HG03378 (cell line): ENCODE data around the gene BAZ2A.
"Not testable (repeated sequence)": the region's sequence is repeated elsewhere in the genome, so short reads cannot be mapped to it uniquely, and the experiment has no call there.

Experiments
- ATAC-seq: cut with Tn5 transposase; IDR thresholded peaks from one replicate; pipeline ENCODE4 v1.9.1; 2021; ENCODE audit warnings: mild to moderate bottlenecking, moderate library complexity; ENCODE audit not compliant: unreplicated experiment

The BAZ2A gene

DNA sequence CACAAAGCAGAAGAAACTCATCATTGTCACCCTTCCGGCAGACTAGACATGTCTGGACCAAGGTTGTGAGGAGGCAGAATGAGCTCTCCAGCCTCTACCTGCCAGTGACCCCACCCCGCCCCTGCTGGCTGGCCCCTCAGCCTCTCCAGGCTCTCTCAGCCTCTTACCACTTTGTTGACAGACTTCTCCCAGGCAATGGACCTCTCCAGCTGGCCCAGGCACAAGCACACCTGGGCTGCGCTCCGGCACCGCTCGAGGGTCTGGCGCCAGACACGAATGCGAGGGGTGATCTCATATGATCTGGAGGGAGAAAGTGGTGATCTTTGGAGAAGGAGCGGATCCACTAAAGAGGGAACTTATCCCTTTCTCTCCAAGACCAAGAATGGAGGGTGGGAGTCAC, 30.3 kb downstream of the BAZ2A start:
- ATAC-seq: no peak

DNA sequence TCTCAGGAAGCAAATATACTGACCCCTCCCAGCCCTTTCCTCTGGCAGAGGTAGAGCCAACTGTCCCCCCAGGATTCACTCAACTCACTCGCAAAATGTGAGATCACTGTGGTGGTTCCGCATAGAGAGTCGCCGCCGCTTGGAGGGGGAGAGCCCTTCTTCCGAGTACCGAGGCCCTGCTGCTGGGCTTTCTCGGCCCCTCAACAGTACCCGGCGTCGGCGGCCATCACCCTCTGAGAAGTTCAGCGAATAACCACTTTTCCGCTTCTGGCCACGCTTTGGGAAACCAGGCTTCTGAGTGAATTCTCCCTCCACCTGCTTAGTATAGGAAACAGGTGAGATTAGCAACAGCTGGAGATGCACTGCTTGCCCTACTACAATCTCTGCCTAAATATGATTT, 31.1 kb downstream of the BAZ2A start:
- no peak for ATAC-seq

DNA sequence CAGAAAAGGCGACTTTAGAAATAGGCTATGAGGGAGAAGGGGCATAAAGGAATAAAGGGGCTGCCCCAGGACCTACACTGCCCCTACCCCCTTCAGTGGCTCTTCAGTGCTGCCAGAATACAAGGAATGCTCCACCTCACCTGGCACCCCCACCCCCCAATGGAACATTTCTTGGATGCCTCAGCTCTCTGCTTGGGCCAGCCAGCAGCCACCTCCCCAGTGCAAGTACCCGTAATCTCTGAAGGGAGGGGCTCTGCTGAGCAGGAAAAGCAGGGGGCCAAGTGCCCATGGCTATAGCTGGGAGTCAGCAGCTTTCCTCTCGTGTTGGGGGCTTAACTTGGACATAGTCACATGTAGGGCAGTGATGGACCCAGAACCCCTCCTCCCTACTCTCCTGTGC, 33.3 kb downstream of the BAZ2A start:
- no peak for ATAC-seq

DNA sequence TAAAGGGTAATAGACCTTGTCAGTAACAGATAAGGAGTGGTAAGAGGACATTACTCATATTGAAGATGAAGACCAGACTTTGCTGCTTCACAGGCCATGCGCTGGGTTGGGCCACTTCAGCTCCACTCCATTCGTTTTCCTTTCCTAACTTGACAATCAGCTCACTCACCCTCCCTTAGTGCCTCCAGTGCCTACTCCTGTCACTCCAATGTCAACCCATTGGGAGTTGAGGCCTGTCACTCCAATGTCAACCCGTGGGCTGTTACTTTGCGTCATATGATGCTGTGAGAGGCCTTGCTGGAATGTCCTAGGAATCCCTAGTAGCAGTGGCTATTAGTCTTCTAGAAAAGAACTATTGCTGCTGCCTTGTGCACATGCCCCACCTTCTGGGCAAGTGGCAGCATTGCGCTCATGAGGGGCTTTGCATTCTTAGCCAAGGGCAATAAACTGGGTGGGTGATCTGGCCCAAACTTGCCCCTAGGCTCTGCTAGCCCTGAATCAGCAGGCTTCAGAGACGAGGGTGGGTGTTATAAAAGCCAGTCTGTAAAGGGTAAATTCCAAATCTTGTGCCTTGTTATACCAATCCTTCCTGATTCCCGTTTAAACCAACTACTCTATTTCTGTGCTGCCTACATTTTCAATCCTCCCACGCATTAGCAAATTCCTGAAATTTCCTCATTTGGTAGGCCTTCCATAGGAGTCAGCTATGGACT, 36.1 kb downstream of the BAZ2A start:
- ATAC-seq: peak; percentile 50

DNA sequence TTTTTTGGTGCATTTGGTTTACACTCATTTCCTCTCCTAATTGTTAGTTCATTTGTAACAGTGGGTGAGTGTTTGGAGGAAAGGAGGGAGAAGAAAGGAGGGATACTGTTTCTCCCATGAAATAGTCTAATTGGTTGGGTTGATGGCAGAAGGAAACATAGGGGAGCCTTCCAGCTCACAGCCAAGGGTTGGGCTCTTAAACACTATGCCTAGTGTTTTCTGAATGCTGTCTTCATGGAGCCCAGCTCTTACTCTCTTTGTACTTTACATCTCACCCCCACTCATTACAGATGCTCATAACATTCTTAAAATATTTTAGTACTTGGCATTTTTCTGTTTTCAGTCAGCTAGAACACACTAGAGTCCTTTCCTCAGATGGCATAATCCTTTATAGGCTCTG, 38.2 kb downstream of the BAZ2A start:
- ATAC-seq: no peak

DNA sequence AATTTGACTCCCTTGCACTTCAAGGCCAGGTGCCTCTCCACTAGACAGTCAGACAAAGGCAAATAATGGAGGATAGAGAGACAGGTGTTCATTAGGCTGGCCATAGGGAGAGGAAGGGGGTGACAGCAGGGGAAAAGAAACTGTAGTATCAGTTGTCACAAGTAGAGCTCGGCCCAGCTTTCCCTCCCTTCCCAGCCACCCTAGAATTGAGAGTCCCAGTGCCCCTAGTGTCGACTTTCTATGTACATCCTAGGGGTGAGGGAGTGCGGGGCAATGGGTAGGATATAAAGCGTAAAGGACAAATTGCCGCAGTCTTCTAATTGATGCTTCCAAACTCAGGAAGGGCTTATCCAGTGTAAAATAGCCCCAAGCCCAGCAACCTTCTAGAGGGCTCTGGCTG, 39.0 kb downstream of the BAZ2A start:
- no peak for ATAC-seq

DNA sequence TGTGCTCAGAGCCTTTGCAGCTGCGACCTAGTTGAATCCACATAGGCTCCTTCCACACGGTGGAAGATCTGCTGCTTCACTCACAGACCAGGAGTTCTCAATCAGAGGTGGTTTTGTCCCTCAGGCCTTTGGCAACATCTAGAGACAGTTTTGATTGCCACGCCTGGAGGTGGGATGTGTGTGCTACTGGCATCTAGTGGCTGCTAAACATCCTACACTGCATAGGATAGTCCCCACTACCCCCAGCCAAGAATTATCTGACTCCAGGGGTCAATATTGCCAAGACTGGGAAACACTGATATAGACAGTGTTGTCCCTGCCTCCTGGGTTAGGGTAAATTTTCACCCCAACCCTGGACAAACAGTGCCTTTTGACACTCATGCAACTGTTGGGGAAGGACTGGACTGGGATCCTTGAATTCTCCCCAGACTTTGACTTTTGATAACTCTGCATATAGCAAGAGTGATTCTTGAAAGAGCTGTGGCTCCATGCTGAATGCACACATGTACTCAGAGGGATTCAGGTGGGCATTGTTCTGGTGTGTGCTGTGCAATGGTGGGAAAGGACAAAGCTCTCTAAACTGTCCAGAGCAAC, 39.8 kb downstream of the BAZ2A start:
- ATAC-seq: no peak

DNA sequence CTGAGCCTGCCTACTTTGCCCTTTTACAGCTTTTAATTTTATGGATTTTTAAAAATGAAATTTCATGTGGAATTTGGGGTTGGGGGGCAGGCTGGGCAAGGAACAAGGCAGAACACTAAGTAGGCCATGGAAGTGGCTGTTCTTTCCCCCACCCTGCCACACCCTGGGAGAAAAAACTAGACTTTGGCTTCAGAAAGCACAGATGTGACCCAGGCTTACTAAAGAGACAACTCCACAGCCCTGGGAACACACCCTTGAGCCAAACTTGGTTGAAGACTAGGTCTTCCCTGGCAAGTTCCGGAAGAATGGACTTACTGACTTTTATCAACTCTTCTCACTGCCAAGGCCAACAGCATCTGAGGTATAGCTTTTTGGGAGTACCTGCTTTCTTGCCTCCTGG, 40.3 kb downstream of the BAZ2A start:
- no peak for ATAC-seq

DNA sequence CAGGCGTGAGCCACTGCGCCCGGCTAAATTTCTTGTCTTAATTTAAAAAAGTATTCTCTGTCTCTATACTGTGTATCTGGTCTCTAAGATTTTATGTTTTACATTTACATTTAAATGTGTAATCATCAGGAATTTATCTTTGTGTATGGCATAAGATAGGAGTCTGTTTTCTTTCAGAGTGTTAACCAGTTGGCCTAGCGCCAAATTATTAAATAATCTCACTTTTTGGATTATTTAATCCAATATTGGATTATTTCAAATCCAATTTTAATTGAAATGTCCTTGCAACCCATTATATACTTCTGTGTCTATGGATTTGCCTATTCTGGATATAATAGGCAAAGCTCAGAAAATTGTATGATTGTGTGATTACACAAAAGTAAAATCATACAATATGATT, 45.0 kb downstream of the BAZ2A start:
- no peak for ATAC-seq

DNA sequence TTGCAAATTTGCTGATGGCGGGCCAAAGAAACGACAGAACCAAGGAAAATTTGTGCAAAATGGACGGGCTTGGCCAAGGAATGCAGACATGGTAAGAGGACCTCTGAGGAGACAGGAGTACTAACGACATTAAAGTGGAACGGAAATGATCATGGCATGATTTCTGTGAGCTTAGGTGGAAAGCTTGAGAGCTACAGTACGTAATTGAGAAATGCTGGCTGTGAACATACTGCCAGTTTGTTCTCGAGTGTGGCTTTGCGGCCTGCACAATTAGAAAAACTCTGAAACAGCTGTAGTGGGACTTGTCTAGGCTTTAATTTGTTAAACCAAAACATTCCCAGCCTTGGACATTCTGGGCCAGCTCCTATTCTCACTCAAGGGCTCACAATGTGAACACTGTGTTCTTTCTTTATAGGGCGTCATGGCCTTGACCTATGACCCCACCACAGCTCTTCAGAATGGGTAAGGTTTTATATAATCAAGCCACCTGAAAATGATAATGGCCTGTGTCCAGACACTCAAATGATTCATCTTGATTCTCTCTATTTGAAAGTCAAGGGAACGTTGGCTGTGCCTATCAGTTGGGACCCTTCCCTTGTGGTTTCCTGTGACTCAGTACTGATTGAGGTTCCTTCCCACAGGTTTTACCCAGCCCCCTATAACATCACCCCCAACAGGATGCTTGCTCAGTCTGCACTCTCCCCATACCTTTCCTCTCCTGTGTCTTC, 48.5 kb downstream of the BAZ2A start:
- no peak for ATAC-seq

DNA sequence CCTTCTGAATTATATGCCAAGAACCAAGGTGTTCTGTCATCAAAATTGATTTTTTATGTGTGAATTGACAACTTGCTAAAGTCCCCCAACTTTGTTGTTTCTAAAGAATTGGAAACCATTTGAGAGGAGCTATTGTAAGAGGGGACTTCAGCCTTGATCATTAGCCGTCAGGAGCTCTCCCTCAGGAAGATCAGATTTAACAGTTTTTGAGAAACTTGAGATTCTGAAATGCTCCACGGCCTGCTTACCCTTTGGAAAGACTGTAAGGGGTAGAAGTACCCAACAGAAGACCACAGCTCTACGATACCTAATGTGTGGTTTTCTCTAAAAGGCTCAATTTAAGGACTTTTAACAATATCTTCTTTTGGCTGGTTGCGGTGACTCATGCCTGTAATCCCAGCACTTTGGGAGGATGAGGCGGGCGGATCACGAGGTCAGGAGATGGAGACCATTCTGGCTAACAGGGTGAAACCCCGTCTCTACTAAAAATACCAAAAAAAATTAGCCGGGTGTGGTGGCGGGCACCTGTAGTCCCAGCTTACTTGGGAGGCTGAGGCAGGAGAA, 51.1 kb downstream of the BAZ2A start:
- no peak for ATAC-seq

DNA sequence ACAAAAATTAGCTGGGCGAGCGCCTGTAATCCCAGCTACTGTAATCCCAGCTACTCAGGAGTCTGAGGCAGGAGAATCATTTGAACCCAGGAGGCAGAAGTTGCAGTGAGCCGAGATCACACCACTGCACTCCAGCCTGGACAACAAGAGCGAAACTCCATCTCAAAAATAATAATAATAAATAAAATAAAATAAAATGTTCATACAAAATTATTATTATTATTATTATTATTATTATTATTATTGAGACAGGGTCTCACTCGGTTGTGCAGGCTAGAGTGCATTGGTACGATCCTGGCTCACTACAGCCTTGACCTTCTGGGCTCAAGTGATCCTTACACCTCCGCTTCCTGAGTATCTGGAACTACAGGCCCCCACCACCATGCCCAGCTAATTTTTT, 52.9 kb downstream of the BAZ2A start:
- ATAC-seq: not testable (repeated sequence)

DNA sequence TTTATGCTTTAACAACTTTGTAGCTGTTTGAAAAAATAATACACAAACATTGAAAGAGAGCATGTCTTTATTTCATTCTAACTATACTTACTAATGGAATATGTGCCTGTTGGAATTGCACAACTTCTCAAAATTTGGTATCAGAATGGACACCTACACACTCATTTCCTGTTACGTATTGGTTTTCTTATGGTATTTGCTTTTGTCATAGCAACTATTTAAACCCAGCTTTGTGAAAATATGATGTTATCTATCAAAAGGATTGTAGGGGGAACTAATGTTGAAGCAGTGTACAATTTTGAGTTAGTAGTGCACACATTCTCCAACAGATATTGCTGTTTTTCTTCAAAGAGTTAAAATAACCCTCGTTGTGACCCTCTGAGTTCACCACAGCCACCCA, 55.9 kb downstream of the BAZ2A start:
- no peak for ATAC-seq

DNA sequence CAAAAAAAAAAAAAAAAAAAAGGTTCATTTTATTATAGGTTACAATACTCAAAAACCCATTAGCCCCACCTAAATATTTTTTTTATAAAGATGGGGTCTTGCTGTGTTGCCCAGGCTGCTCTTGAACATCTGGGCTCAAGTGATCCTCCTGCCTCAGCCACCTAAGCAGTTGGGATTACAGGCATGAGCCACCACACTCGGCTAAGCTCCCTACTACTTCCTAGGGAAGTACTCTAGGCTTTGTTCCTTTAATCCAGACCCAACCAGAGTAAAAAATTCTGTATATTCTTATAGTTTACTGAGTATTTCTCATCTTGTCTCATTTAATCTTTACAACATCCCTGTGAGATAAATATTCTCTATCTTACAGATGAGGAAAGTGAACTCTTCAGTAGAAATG, 57.8 kb downstream of the BAZ2A start:
- ATAC-seq: no peak

DNA sequence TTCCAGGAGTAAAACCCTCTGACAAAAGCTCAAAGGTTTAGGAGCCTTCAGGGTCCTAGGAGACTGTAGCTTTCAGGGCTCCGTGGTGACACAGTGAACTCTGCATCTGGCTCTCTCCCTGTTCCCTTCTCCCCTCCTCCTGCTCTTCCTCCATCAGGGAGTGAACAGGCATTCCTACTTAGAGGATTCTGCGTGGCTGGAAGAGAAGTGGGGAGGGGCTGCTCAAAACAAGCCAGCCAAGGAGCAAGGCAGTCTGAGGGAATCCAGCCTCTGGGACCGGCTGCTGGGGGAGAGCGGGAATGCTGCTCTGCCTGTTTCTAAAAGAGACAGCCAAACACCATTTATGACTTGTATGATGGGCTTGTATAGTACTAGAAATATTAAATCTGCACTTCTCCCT, 59.0 kb downstream of the BAZ2A start:
- no peak for ATAC-seq

DNA sequence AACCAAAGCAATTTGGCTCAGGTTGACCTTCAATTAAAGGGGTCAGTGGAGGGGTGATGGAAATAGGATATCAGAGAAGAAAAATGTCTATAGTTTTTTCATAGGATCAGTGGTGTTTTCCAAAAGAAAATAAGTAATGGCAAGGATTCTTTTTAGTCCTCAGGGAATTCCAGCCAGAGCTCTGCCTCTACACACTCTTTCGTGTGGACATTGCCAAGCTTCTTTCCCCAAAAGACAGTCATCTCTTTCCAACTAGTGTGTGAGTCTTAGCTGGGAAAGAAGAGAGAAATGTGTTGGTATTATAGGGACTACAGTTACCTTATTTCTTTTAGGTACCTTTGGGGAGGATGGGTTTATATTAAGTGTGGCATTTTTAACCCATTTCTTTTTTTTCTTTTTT, 62.0 kb downstream of the BAZ2A start:
- no peak for ATAC-seq

DNA sequence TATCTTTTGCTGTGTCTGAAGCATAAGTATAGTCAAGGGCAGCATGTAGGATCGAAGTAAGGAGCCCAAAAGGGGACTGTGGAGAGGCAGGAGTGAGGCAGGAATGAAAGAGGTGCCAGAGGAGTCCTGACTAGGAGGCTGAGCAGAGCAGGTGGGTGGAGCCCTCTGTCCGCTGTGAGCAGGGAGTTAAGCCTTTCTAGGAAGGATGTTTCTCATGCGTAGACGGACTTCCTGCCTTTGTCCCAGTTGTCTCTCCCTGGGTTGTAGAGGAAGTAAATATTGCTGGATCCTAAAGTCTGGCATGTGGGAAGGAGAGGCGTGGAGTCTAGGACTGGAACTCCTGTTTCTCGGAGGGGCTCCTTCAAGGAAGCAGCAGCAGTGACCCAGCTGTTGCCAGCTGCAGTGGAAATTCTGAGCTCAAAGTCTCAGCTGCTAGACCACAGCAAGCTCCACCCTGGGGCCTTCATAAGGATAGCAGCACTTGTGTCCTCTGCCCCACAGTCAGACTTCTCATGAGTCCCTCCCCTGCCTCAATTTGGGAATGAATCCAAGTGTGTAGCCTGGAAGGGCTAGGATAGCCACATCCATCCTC, 64.5 kb downstream of the BAZ2A start:
- ATAC-seq: peak; percentile 53

DNA sequence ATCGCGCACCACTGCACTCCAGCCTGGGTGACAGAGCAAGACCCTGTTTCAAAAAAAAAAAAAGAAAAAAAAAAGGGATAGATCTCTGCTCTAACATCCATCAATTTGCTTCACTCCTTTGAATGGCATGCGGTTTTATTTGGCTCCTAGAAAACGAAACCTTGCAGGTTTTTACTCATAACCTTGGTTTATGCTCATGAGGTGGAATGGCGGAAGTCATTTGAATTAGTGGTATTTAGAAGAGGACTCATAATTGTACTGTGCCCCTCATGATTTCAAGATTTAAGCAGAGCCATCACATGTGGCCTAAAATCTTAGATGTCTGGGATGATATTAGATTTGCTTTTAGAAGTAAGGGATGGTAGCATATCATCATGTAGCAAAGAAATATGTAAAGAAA, 79.1 kb downstream of the BAZ2A start:
- ATAC-seq: no peak

DNA sequence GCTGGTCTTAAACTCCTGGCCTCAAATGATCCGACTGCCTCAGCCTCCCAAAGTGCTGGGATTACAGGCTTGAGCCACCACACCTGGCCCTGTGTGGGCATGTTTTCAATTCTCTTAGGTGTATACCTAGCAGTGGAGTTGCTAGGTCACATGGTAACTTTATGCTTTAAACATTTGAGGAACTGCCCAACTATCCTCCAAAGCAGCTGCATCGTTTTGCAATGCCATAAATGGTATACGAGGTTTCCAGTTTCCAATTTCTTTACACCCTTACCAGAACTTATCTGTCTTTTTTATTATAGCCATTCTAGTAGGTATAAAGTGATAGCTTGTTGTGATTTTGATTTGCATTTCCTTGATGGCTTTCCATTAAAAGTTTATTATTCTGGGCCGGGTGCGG, 83.4 kb downstream of the BAZ2A start:
- ATAC-seq: no peak
